Measurements from ENCODE around the gene USH2A.
A peak's percentile ranks its signal among the peaks of the same experiment; 100 is the strongest.

The USH2A gene

GRCh38 chr1:215581896-215582295 is 841.4 kb downstream of the USH2A start (continued):
- peak; percentile 46; the same call in 1 of the 2 replicates for TF ChIP-seq YY1 (tag by site-specific recombination; IDR thresholded peaks at IDR 0.05)
- no peak for TF ChIP-seq ZNF548 (tag by site-specific recombination; IDR thresholded peaks at IDR 0.05)
- TF ChIP-seq ZNF600 (tag by site-specific recombination; IDR thresholded peaks at IDR 0.05): no peak
- TF ChIP-seq ZNF664 (tag by site-specific recombination; IDR thresholded peaks at IDR 0.05): peak; percentile 34; the same call in 1 of the 2 replicates
- TF ChIP-seq ZNF707 (tag by site-specific recombination; IDR thresholded peaks at IDR 0.05): no peak
- 0 out of 2 replicates have a peak, but pooled peaks have one; percentile 18 for TF ChIP-seq ZNF518A (tag by site-specific recombination; conservative IDR thresholded peaks at IDR 0.05; ENCODE audit: low read depth)
- no peak for TF ChIP-seq ZFHX2 (tag by site-specific recombination; conservative IDR thresholded peaks at IDR 0.05)
- TF ChIP-seq ZSCAN16 (tag by site-specific recombination; IDR thresholded peaks at IDR 0.05): peak; percentile 60; the same call in 1 of the 2 replicates
- no peak for TF ChIP-seq ZNF416 (tag by site-specific recombination; IDR thresholded peaks at IDR 0.05)
- TF ChIP-seq ZNF16 (tag by site-specific recombination; IDR thresholded peaks at IDR 0.05; ENCODE audit: low read depth): no peak
- peak; percentile 45 for TF ChIP-seq KLF10 (tag by site-specific recombination; IDR thresholded peaks at IDR 0.05)
- no peak for TF ChIP-seq ZNF155 (tag by site-specific recombination; IDR thresholded peaks at IDR 0.05)
- TF ChIP-seq HIC1 (tag by site-specific recombination; IDR thresholded peaks at IDR 0.05): peak; percentile 95
- no peak for TF ChIP-seq ZNF148 (tag by site-specific recombination; IDR thresholded peaks at IDR 0.05; ENCODE audit: borderline replicate concordance)
- no peak for TF ChIP-seq ZNF701 (tag by site-specific recombination; IDR thresholded peaks at IDR 0.05)
- peak; percentile 84; the same call in 1 of the 2 replicates for TF ChIP-seq TSHZ1 (tag by site-specific recombination; IDR thresholded peaks at IDR 0.05; ENCODE audit: borderline replicate concordance)
- no peak for TF ChIP-seq ZNF211 (tag by site-specific recombination; IDR thresholded peaks at IDR 0.05; ENCODE audit: low read depth)
- peak; percentile 83; the same call in 1 of the 2 replicates for TF ChIP-seq ZNF488 (tag by site-specific recombination; IDR thresholded peaks at IDR 0.05)
- TF ChIP-seq ZNF768 (tag by site-specific recombination; IDR thresholded peaks at IDR 0.05): no peak
- no peak for TF ChIP-seq ZNF571 (tag by site-specific recombination; IDR thresholded peaks at IDR 0.05)
- TF ChIP-seq ZBTB48 (tag by site-specific recombination; IDR thresholded peaks at IDR 0.05): no peak
- TF ChIP-seq OVOL3 (tag by site-specific recombination; IDR thresholded peaks at IDR 0.05): peak; percentile 98
- no peak for TF ChIP-seq ZNF585B (tag by site-specific recombination; IDR thresholded peaks at IDR 0.05)
- peak; percentile 66 for TF ChIP-seq ZSCAN4 (tag by site-specific recombination; IDR thresholded peaks at IDR 0.05)

All from HEK293 (cell line).